HCT116 (cell line): ENCODE measurements around the gene PTDSS2. TPM values are rescaled to one million over a fixed set of nuclear protein-coding genes. Genes with fewer than 3 reads are reported as not detected.

Experiments used
- ATAC-seq: fragments of 200-7000 bp; cut with Tn5 transposase; 2 replicates; pipeline ENCODE4 v1.9.1; 2020; ENCODE audit warnings: mild to moderate bottlenecking, moderate library complexity
- BruUV-seq: library from RNA; stranded (reverse); fragments of 400-500 nt; replicated peaks from 2 replicates; lab custom pipeline; 2021; lab: Mats Ljungman, UMichigan
- CTCF ChIA-PET: fragments of 300-600 bp; sonication (Branson Sonifier 250); formaldehyde crosslinking; loops from one replicate; lab custom pipeline; 2021; ENCODE audit warnings: antibody characterized with exemption; lab: Charles Lee
- POLR2A ChIA-PET: fragments of 300-600, 350-600 bp; sonication (Branson Sonifier 250); formaldehyde crosslinking; loops from one replicate; lab custom pipeline; 2021; ENCODE audit warnings: antibody characterized with exemption; lab: Charles Lee
- RAD21 ChIA-PET, 2 experiments: fragments of 300-600 bp; sonication (Branson Sonifier 250); formaldehyde crosslinking; loops; one replicate each; lab custom pipeline; 2023; ENCODE audit warnings: low total read pairs in 2 of 2; ENCODE audit not compliant: uncharacterized antibody in 2 of 2, unreplicated experiment in 2 of 2, low non-redundant PET in 1 of 2; lab: Charles Lee
- DNase-seq: peaks from one replicate; pipeline ENCODE4 v3.0.0-alpha.2; 2010; ENCODE audit warnings: low read depth, low spot score
- H2AFZ ChIP-seq: fragments of 200-600 bp; shearing (Covaris generic), sonication (generic); 2 replicates; pipeline ENCODE4 v1.6.1; 2017; ENCODE audit warnings: low read depth, mixed run types, mixed read lengths, antibody characterized with exemption, low read length; ENCODE audit not compliant: poor library complexity, severe bottlenecking
- H3K27ac ChIP-seq: 2 replicates; pipeline ENCODE4 v1.5.1; 2012; ENCODE audit warnings: low read depth, low read length
- H3K27me3 ChIP-seq: fragments of 200-600 bp; sonication (generic); 2 replicates; pipeline ENCODE4 v1.6.1; 2016; ENCODE audit warnings: mixed run types, low read length, mixed read lengths; ENCODE audit not compliant: insufficient read depth
- H3K36me3 ChIP-seq, 2 experiments: fragments of 200-500 bp in 1 of 2; fragments of 200-600 bp in 1 of 2; sonication (Bioruptor generic) in 1 of 2; sonication (generic) in 1 of 2; 2 replicates each; pipeline versions ENCODE4 v1.5.1 to v1.6.1; 2014 to 2016; ENCODE audit warnings: low read length in 2 of 2, inconsistent platforms in 1 of 2, mixed read lengths in 1 of 2, mixed run types in 1 of 2; ENCODE audit not compliant: insufficient read depth in 2 of 2, control insufficient read depth in 1 of 2
- H3K4me1 ChIP-seq, 2 experiments: fragments of 200-600 bp in 1 of 2; sonication (generic) in 1 of 2; 2 replicates each; pipeline versions ENCODE4 v1.5.1 to v1.6.1; 2012 to 2017; ENCODE audit warnings: low read length in 2 of 2, inconsistent platforms in 1 of 2, mild to moderate bottlenecking in 1 of 2, mixed read lengths in 1 of 2, mixed run types in 1 of 2, moderate library complexity in 1 of 2; ENCODE audit not compliant: insufficient read depth in 2 of 2, control insufficient read depth in 1 of 2
- H3K4me2 ChIP-seq: fragments of 200-600 bp; sonication (generic); 2 replicates; pipeline ENCODE4 v1.6.1; 2017; ENCODE audit warnings: mixed run types, low read length, mixed read lengths
- H3K4me3 ChIP-seq, 2 experiments: fragments of 200-600 bp in 1 of 2; sonication (generic) in 1 of 2; replicated peaks in 1 of 2; 2 replicates each; pipeline ENCODE4 v1.5.1; 2011 to 2016; ENCODE audit warnings: low read length in 2 of 2, control low read depth in 1 of 2, low read depth in 1 of 2, mild to moderate bottlenecking in 1 of 2, mixed read lengths in 1 of 2, mixed run types in 1 of 2
- H3K79me2 ChIP-seq: fragments of 200-600 bp; sonication (generic); 2 replicates; pipeline ENCODE4 v1.6.1; 2017; ENCODE audit warnings: mild to moderate bottlenecking, mixed run types, low read length, moderate library complexity, mixed read lengths; ENCODE audit not compliant: insufficient read depth
- H3K9ac ChIP-seq: fragments of 200-600 bp; sonication (generic); 2 replicates; pipeline ENCODE4 v1.6.1; 2016; ENCODE audit warnings: low read length, mixed read lengths
- H3K9me2 ChIP-seq: fragments of 200-600 bp; sonication (generic), shearing (Covaris generic); 2 replicates; pipeline ENCODE4 v1.6.1; 2017; ENCODE audit warnings: mixed run types, mild to moderate bottlenecking, moderate library complexity; ENCODE audit not compliant: insufficient read depth
- H3K9me3 ChIP-seq, 2 experiments: fragments of 200-500 bp in 1 of 2; fragments of 200-600 bp in 1 of 2; sonication (Bioruptor generic) in 1 of 2; sonication (generic) in 1 of 2; 2 replicates each; pipeline ENCODE4 v1.6.1; 2014 to 2017; ENCODE audit warnings: low read length in 2 of 2, mixed read lengths in 2 of 2, inconsistent platforms in 1 of 2, low read depth in 1 of 2, mild to moderate bottlenecking in 1 of 2, mixed run types in 1 of 2, moderate library complexity in 1 of 2; ENCODE audit not compliant: control insufficient read depth in 1 of 2, insufficient read depth in 1 of 2
- H4K20me1 ChIP-seq: fragments of 200-600 bp; sonication (generic), shearing (Covaris generic); 2 replicates; pipeline ENCODE4 v1.6.1; 2017; ENCODE audit warnings: mixed run types, mild to moderate bottlenecking, moderate library complexity; ENCODE audit not compliant: insufficient read depth
- CBX3 ChIP-seq: IDR thresholded peaks from 2 replicates; pipeline ENCODE4 v1.6.1; 2012; ENCODE audit warnings: low read depth
- CEBPB ChIP-seq: IDR thresholded peaks from 2 replicates; pipeline ENCODE4 v1.6.1; 2012; ENCODE audit warnings: low read depth
- CTCF ChIP-seq, 3 experiments: fragments of 200-600 bp in 1 of 3; sonication (generic) in 1 of 3; IDR thresholded peaks in 2 of 3; conservative IDR thresholded peaks in 1 of 3; 2 replicates each; pipeline ENCODE4 v1.5.1; 2012 to 2017; ENCODE audit warnings: low read depth in 2 of 3, low read length in 2 of 3, antibody characterized with exemption in 1 of 3, borderline replicate concordance in 1 of 3, control low read depth in 1 of 3, mild to moderate bottlenecking in 1 of 3, mixed read lengths in 1 of 3, mixed run types in 1 of 3, moderate library complexity in 1 of 3; ENCODE audit not compliant: insufficient read depth in 1 of 3
- EGR1 ChIP-seq: IDR thresholded peaks from 2 replicates; pipeline ENCODE4 v1.6.1; 2012; ENCODE audit warnings: low read depth
- ELF1 ChIP-seq: IDR thresholded peaks from 2 replicates; pipeline ENCODE4 v1.6.1; 2012; ENCODE audit warnings: low read depth, borderline replicate concordance
- EZH2 ChIP-seq: fragments of 200-600 bp; sonication (generic); IDR thresholded peaks from 2 replicates; pipeline ENCODE4 v1.6.1; 2017; ENCODE audit warnings: antibody characterized with exemption, mixed run types
- FOSL1 ChIP-seq: IDR thresholded peaks from 2 replicates; pipeline ENCODE4 v1.6.1; 2012; ENCODE audit warnings: low read depth
- JUND ChIP-seq: IDR thresholded peaks from 2 replicates; pipeline ENCODE4 v1.6.1; 2012
- MAX ChIP-seq: IDR thresholded peaks from 2 replicates; pipeline ENCODE4 v1.6.1; 2012
- POLR2A ChIP-seq: IDR thresholded peaks from 2 replicates; pipeline ENCODE4 v1.7.0; 2011; ENCODE audit warnings: borderline replicate concordance; ENCODE audit not compliant: insufficient read depth, insufficient read length; ENCODE audit errors: extremely low read depth
- POLR2AphosphoS5 ChIP-seq: IDR thresholded peaks from 2 replicates; pipeline ENCODE4 v1.6.1; 2011; ENCODE audit warnings: mild to moderate bottlenecking, low read depth, low read length, moderate library complexity
- RAD21 ChIP-seq: IDR thresholded peaks from 2 replicates; pipeline ENCODE4 v1.6.1; 2012; ENCODE audit warnings: low read depth, mild to moderate bottlenecking
- REST ChIP-seq: IDR thresholded peaks from 2 replicates; pipeline ENCODE4 v1.6.1; 2012; ENCODE audit warnings: low read depth
- SIN3A ChIP-seq: IDR thresholded peaks from 2 replicates; pipeline ENCODE4 v1.6.1; 2012; ENCODE audit warnings: low read depth
- TCF7L2 ChIP-seq: IDR thresholded peaks from 2 replicates; pipeline ENCODE4 v1.7.0; 2011; ENCODE audit warnings: borderline replicate concordance, inconsistent platforms; ENCODE audit not compliant: insufficient read depth, insufficient read length; ENCODE audit errors: extremely low read depth
- YY1 ChIP-seq: IDR thresholded peaks from 2 replicates; pipeline ENCODE4 v1.6.1; 2011; ENCODE audit warnings: low read length, low read depth, moderate library complexity, mild to moderate bottlenecking; ENCODE audit not compliant: insufficient replicate concordance; ENCODE audit errors: extremely low read depth
- ZBTB33 ChIP-seq: IDR thresholded peaks from 2 replicates; pipeline ENCODE4 v1.6.1; 2011; ENCODE audit warnings: mild to moderate bottlenecking, low read length, moderate library complexity; ENCODE audit not compliant: insufficient replicate concordance; ENCODE audit errors: extremely low read depth
- ZFX ChIP-seq: fragments of 450-650 bp; IDR thresholded peaks from 2 replicates; pipeline ENCODE4 v1.6.1; 2017
- intact Hi-C: fragments of 100-400 bp; cut with micrococcal nuclease; formaldehyde crosslinking; loops from 2 replicates; pipeline ENCODE4 v1.10.0; 2022
- total RNA-seq: library from RNA; stranded (reverse); gene quantifications from one replicate; pipeline ENCODE4 v1.2.1, GENCODE V29; 2021; ENCODE audit not compliant: unreplicated experiment

PTDSS2 gene
- total RNA-seq, 1 experiment from 2014 or later, result 40.1 TPM

- no peak overlapping the region for H3K4me2 ChIP-seq
- no peaks in the 10 kb centered on the region for H3K36me3 ChIP-seq
- no peak overlapping the region for H3K9ac ChIP-seq
- RAD21 ChIA-PET, result no interaction called here
- ATAC-seq (no peak), DNase-seq (no peak)
- no peak overlapping the region for H3K27ac ChIP-seq
- H3K9me3 ChIP-seq, result no peaks in the 10 kb centered on the region; a peak in 1 of 4 replicates
- H4K20me1 ChIP-seq, result no peaks in the 10 kb centered on the region
- H3K9me2 ChIP-seq, result no peaks in the 10 kb centered on the region
- H2AFZ ChIP-seq, result no peak overlapping the region
- H3K79me2 ChIP-seq, result peaks cover 14% of the 10 kb centered on the region; the same call in 1 of the 2 replicates
- H3K27me3 ChIP-seq, result no peaks in the 10 kb centered on the region
- H3K4me1 ChIP-seq, result peaks cover 5 to 17% of the 10 kb centered on the region in 2 experiments; a peak in 3 of 4 replicates
- CTCF ChIA-PET, result no interaction called here
- BruUV-seq, result no TSS peak
- intact Hi-C loops, result no loop called here
- POLR2A ChIA-PET, result interaction anchor here (0.6 kb wide), 1 partner anchor 9 kb away, joined by 3 read pairs; no protein-coding TSS in a partner anchor
- no peak overlapping the region for H3K4me3 ChIP-seq
- TF ChIP-seq ZBTB33, result no peak
- no peak for TF ChIP-seq POLR2AphosphoS5
- TF ChIP-seq ZFX, result no peak
- no peak for TF ChIP-seq YY1
- no peak for TF ChIP-seq EZH2
- TF ChIP-seq REST, result no peak
- no peak for TF ChIP-seq JUND
- no peak for TF ChIP-seq POLR2A
- TF ChIP-seq FOSL1, result no peak
- no peak for TF ChIP-seq CEBPB
- no peak for TF ChIP-seq CTCF (IDR thresholded peaks at IDR 0.05 in 2 of 3, conservative IDR thresholded peaks at IDR 0.05 in 1 of 3; ENCODE audit: borderline replicate concordance in 1 of 3, insufficient read depth in 1 of 3, low read depth in 2 of 3, low read length in 2 of 3)
- no peak for TF ChIP-seq CBX3
- TF ChIP-seq TCF7L2, result no peak
- TF ChIP-seq MAX, result no peak
- TF ChIP-seq SIN3A, result no peak
- no peak for TF ChIP-seq RAD21
- TF ChIP-seq ELF1, result no peak
- no peak for TF ChIP-seq EGR1
Observed at GRCh38 chr11:438101-438844, 11.8 kb upstream of the PTDSS2 start.
